PC-3 (cell line): ENCODE data around the gene VEZT.

ENCODE experiments used
- EZH2 ChIP-seq: fragments of 300-600 bp; sonication (generic); IDR thresholded peaks from one replicate; pipeline ENCODE4 v1.6.1; 2017; ENCODE audit warnings: antibody characterized with exemption, mild to moderate bottlenecking, low read length; ENCODE audit not compliant: unreplicated experiment
- TF ChIP-seq, protein P1 (sequence below): fragments of 300-600 bp; sonication (generic); conservative IDR thresholded peaks from 2 replicates; pipeline ENCODE4 v1.5.1; 2017; ENCODE audit warnings: antibody characterized with exemption, low read depth, mild to moderate bottlenecking, low read length

DNA sequence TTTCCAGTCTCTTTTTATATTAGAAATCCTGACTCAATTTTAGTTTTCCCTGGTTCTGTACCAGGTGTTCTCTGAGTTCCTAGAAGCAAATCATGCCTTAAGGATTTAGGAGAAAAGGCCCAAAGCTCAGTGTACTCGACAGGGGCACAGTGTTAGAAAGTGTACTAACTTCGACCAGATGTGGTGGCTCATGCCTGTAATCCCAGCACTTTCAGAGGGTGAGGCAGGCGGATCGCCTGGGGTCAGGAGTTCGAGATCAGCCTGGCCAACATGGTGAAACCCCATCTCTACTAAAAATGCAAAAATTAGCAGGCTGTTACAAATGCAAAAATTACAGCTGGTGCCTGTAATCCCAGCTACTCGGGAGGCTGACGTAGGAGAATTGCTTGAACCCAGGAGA, 12.0 kb downstream of the VEZT start:
- TF ChIP-seq, protein P1, sequence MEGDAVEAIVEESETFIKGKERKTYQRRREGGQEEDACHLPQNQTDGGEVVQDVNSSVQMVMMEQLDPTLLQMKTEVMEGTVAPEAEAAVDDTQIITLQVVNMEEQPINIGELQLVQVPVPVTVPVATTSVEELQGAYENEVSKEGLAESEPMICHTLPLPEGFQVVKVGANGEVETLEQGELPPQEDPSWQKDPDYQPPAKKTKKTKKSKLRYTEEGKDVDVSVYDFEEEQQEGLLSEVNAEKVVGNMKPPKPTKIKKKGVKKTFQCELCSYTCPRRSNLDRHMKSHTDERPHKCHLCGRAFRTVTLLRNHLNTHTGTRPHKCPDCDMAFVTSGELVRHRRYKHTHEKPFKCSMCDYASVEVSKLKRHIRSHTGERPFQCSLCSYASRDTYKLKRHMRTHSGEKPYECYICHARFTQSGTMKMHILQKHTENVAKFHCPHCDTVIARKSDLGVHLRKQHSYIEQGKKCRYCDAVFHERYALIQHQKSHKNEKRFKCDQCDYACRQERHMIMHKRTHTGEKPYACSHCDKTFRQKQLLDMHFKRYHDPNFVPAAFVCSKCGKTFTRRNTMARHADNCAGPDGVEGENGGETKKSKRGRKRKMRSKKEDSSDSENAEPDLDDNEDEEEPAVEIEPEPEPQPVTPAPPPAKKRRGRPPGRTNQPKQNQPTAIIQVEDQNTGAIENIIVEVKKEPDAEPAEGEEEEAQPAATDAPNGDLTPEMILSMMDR: no peak
- no peak for TF ChIP-seq EZH2
